ENCODE data around the gene ATG9B.

DNA sequence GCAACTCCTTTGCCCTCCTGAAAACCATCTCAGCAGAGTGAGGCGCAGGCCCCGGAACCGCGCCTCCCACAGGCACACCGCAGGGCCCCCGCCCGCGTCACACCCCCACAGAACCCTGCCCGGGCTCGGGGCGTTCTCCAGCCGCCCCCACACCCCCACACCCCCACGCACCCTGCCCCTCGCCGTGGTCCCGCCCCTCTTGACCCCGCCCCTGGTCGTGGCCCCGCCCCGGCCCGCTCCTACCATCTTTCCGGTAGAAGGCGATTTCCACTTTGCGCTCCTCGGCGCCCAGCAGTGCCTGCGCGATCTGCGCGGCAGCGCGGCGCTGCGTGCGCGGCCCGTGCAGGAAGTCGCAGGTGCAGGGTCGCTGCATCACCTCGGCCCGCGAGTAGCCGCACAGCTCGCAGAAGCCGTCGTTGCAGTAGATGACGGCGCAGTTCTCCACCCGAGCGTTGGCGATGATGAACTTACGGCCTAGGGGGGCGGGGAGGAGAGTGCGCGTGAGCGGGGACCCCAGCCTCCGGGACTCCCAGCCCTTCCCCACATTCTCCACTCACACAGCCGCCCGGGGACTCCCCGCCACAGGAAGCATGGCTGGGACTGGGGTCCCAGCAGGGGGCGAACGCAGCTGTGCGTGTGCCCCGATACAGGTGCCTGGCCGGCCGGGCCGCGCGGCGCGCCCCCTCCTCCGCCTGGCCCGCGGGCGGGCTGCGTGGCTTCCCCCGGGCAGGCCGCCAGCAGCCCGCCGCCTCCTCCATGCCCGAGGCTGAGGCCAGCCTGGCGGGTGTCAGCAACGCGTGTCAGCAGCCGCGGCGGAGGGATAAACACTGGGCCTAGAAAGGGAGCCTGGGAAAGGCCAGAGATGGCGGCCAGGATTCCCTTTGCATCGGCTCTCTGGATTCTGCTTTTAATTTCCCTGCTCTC lies 49.6 kb downstream of the ATG9B start:
- TF ChIP-seq, protein P1, sequence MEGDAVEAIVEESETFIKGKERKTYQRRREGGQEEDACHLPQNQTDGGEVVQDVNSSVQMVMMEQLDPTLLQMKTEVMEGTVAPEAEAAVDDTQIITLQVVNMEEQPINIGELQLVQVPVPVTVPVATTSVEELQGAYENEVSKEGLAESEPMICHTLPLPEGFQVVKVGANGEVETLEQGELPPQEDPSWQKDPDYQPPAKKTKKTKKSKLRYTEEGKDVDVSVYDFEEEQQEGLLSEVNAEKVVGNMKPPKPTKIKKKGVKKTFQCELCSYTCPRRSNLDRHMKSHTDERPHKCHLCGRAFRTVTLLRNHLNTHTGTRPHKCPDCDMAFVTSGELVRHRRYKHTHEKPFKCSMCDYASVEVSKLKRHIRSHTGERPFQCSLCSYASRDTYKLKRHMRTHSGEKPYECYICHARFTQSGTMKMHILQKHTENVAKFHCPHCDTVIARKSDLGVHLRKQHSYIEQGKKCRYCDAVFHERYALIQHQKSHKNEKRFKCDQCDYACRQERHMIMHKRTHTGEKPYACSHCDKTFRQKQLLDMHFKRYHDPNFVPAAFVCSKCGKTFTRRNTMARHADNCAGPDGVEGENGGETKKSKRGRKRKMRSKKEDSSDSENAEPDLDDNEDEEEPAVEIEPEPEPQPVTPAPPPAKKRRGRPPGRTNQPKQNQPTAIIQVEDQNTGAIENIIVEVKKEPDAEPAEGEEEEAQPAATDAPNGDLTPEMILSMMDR (IDR thresholded peaks at IDR 0.05): peak; percentile 36
- TF ChIP-seq RAD21 (IDR thresholded peaks at IDR 0.05; ENCODE audit: low read length) (peak; percentile 38; the same call in 1 of the 2 replicates), EP300 (IDR thresholded peaks at IDR 0.05; ENCODE audit: borderline replicate concordance in 1 of 2, low read depth in 1 of 2, low read length in 1 of 2) (no peak), YY1 (IDR thresholded peaks at IDR 0.05; ENCODE audit: low read depth) (no peak), SIN3A (IDR thresholded peaks at IDR 0.05; ENCODE audit: borderline replicate concordance, low read depth, low read length) (no peak; the same call in 1 of the 2 replicates), FOXM1 (IDR thresholded peaks at IDR 0.05; ENCODE audit: low read depth) (no peak), POLR2AphosphoS5 (IDR thresholded peaks at IDR 0.05; ENCODE audit: low read depth, low read length) (no peak)
